Measurements from ENCODE around the gene CD226.
"Not testable (repeated sequence)": the region's sequence is repeated elsewhere in the genome, so short reads cannot be mapped to it uniquely, and the experiment has no call there.

CD226 gene

DNA sequence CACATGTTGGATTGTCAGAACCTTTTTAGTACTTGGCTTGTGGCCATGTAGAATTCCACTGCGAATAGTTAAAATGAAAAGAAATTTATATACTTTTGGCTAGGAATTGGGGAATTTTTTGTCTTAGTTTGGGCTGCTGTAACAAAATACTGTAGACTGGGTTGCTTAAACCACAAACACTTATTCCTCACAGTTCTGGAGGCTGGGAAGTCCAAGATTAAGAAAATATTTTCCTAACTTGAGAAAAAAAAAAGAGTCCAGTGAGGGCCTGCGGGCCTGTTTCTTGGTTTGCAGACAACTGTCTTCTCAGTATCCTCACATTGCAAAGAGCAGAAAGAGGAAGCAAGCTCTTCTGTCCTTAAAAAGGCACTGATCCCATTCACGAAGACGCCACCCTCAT, 81.9 kb downstream of the CD226 start:
- no peak for DNase-seq

DNA sequence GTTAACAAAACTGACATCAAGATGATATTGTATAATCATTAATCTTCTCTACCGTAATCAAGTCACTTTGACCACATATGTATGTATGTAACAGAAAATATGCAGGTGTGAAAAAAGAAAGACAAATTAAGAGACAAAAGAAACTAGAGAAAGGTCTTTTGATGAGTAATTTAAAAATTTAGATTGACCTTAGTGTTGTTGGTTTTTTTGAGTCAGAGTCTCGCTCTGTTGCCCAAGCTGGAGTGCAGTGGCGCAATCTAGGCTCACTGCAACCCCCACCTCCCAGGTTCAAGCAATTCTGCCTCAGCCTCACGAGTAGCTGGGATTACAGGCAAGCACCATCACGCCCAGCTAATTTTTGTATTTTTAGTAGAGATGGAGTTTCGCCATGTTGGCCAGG, 82.9 kb downstream of the CD226 start:
- DNase-seq = not testable (repeated sequence)

DNA sequence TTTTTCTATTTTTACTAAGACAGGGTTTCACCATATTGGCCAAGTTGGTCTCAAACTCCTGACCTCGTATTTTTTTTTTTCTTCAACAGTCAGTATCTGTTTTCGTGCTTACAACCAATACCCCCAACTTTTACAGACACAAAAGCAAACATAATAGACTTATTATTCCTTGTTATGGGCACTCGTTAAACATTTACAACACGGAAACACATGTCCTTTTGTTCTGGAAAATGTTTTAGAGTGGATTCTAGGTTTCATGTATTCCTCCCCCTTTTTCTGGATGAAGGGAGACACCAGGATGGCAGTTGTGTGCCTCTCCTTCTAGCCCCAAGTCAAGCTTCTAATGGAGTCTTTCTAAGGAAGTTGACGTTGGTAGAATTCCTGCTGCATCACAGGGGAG, 88.8 kb downstream of the CD226 start:
- DNase-seq = no peak

DNA sequence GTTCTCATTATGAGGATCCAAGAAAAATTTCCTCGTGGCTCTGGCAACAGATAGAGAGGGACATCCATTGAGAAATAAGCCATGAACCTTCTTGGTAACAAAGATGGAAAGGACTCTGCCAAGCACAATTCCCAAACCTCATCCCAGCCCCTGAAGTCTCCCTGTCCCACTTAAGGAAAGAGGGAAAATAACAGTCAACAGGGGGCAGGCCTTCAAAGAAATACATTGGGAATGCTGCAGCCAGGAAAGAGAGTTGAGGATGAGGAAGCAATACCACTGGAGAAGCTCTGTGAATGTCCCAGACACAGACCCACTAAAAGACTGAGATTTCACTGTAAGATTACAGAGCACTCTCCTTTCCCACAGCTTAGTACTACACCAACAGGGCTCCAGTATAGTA, 93.2 kb downstream of the CD226 start:
- DNase-seq = no peak

DNA sequence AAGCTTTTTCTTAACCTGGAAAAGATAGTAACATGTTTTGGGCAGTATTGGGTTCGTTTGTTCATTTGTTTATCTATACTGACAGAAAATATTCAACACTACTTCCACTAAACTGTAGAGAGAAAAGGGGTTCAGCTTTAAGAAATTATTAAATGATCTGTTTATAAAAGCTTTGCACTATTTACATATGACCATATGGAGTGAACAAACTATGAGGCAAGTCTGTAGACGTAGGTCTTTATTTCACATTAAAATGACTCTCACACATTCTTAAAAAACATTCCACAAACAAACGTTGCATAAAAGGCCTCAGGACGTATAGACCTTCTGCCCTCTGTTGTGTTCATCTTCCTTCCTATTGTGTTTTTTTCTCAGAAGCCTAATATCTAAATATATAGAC, 94.6 kb downstream of the CD226 start:
- no peak for DNase-seq

DNA sequence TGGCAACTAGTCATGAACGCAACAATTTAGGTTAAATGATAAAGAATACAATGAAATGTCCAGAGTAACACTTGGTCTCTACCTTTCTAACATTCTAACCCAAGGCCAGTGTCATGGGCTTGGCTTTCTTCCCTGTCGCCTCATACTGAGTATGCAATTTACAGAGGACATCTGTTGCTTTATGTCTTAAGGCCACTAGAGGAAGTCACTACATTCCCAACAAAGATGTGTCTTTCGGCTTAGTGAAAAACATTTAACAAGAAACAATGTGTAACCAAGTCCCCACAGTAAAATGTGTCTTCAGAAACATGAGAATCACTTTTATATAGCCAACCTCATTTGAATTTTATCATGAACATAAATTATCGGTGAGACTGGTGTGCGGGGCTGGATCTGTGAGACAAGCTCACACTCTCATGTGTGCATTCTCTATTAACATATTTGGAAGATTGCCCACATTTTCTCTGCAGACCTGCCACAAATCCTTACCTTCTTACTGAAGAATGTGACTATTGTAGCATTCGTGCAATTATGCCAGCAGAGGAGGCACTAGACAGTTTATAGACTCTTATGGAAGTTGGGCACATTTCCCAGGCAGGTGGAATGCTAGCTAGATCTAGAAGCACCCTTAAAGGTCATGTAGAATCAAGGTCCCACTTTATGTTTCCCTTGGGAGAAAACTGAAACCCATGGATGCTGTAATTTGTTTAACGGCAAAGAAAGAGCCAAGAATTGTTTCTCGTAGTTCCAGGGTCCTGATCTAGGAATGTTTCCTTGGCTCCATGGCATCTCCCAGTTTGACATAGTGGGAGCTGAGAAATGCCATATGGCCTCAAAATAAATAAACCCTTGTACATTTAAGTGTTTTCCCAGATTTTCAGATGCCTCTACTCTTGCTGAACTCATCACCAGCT, 101.8 kb downstream of the CD226 start:
- no peak for DNase-seq

DNA sequence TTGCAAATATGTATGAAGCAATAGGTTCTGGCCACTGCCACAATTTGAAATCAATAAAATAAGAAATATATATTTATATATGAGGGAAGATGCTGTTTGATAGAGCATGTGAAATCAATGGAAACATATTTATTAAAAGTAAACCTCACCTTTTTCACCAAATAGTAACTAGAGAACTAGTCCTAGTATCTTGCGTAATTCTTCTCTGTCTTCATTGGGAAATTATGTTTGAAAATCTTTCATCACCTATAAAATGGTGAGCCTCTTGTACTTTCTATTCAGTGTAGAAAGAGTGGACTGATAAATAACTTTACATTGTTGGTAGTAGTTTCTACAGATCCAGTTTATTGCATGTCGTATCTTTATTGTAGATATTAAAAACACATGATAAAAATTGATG, 103.0 kb downstream of the CD226 start:
- DNase-seq = no peak

DNA sequence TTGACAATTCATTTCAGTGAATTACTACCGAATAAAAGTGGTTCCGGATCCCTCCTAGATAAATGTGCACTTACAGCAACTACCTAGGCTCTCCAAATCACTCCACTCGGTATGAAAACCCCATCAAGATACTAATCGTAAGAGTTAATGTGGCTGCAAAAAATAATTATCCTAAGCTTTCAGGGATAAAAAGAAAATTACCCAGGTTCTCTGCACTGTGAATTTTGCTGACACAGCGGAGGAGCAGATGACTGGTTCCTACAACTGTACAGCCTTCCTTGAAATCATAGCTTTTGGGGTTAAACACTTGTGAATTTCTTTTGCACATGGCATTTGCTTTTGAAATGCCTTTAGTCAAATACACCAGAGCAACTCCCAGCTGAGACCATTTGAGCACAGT, 104.7 kb downstream of the CD226 start:
- no peak for DNase-seq

DNA sequence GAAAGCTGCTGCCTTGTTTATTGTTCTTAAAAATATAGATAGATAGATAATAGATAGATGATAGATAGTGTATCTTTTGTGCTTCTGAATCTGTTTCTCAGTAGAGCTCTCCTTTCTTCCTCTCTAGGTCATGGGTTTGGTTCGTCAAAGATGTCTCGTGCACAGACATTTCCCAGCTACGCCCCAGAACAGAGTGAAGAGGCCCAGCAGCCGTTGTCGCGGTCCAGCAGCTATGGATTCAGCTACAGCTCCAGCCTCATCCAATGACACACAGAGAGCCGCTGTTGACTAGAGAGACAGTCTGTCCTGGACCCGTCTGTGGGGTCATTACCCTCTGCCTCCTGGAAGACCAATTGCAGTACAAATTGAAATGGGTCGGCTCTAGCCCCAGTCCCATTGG, 106.6 kb downstream of the CD226 start:
- no peak for DNase-seq

DNA sequence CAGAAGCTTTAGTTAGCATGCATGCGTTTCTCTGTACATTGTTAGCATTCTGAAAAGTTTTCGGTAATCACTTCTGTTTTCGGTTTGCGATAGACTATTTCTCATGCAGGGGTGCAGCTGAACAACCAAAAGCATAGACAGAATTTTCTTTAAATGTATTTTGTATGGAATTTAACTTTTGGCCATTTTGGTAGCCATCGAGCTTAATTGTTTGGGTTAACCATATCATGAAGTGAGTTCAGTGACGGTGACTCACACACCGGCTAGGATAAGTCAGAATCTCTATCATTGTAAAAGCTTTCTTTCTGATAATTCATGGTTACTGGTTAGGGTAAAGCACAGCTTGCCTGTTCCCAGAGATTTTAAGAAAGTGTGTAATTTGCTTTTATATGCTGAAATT, 107.2 kb downstream of the CD226 start:
- no peak for DNase-seq

DNA sequence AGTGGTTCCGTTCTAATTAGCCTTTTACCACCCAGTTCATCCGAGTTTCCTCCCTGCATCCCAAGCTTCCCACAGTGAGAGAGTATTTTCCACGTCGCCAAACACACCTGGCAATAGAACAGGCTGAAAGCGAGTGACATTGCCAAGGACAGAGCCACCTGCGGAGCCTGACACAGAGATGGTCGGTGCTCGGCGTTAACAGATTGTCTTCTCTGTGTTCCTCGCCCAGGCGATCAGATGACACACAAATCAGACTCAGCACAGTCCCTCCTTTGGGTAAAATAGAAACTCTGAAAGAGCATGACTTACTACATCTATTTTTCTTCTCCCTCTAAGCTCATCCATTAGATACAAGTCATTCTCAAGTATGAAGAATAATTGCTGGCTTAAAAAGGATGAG, 107.7 kb downstream of the CD226 start:
- no peak for DNase-seq

DNA sequence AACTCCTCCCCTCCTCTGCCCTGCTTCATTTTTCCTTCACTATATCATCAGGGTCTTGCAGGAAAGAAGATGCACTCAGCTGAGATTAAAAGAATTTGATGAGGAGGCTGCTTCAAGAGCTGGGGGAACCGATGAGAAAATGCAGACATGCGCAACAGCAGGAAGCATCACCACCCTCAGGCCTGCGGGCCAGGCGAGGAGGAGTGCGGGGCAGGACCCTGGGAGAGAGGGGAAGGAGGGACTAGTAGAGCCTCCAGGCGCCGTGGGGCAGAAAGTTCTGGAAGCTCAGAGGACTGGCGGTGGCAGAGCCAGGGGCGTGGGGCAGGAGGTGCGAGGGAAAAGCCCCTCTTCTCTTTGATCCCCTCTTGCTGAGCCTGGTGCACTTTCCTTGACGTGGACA, 108.2 kb downstream of the CD226 start:
- no peak for DNase-seq

DNA sequence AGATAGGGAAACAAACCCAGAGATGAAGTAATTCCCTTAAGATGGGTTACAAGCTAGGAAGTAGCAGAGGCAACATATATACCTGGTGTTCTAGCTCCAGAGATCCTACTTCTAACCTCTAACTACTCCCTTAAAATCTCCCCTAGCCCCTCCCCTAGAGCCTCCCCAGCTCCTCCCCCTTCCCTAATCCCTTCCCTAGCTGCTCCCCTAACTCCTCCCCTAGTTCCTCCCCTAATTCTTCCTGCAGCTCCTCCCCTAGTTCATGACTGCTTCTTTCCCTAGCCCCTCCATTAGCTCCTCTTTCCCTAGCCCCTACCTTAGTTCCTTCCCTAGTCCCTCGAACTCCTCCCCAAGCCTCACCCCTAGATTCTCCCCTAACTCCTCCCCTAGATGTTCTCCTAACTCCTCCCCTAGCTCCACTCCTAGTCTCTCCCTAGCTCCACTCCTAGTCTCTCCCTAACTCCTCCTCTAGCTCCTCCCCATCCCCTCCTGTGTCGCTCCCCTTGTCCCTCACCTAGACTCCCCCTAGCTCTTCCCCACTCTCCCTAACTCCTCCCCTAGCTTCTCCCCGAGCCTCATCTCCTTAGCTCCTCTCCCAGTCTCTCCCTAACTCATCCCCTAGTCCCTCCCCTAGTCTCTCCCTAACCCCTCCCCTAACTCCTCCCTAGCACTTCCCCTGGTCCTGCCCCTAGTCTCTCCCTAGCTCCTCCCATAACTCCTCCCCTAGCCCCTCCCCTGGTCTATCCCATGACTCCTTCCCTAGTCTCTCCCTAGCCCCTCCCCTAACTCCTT, 108.9 kb downstream of the CD226 start:
- no peak for DNase-seq

DNA sequence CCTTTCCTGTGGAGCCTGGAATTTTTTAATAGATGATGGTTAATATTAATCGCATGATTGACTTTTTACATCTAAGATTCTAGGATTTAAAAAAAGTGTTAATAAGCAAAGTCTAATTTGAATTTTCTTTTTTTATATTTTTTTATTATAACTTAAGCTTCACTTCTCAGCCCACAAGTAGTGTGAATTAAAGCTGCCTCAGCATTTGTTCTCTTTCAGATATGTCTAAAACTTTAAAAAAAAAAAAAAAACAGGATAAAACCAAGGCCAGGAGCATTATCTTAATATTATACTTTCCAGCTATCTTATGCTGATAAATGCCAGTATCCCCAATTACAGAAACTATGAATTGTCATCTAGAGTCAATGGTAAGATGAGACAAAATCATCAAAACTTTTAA, 109.7 kb downstream of the CD226 start:
- DNase-seq = no peak

DNA sequence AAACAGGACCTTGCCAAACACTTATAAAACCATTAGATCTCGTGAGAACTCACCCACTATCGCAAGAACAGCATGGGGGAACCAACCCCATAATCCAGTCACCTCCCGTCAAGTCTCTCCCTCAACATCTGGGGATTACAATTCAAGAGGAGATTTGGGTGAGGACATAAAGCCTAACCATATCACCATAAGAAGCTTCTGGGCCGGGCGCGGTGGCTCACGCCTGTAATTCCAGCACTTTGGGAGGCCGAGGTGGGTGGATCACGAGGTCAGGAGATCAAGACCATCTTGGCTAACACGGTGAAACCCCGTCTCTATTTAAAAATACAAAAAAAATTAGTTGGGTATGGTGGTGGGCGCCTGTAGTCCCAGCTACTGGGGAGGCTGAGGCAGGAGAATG, 112.7 kb downstream of the CD226 start:
- not testable (repeated sequence) for DNase-seq

DNA sequence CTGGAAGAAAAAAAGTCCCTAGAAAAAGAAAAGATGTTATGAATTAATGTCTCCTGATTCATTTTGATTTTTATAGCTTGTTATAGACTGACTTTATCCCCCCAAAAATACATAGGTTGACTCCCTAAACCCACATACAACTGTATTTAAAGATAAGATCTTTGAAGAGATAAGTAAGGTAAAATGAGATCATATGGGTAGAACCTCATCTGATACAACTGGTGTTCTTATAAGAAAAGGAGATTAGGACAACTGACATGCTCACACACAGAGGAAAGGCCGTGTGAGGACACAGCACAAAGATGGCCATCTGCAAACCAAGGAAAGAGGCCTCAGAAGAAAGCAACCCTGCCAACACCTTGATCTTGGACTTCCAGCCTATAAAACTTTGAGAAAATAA, 117.5 kb downstream of the CD226 start:
- no peak for DNase-seq

DNA sequence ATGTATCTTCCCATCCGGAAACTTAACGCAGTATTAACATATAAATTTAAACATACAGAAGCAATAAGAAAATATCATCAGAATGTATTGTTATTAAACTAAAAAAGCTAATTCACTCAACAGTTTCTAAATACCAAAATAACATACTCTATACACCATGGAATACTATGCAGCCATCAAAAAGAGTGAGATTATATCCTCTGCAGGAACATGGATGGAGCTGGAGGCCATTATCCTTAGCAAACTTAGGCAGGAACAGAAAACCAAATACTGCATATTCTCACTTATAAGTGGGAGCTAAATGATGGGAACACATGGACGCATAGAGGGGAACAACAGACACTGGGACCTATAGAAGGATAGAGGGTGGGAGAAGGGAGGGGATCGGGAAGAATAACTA, 127.1 kb downstream of the CD226 start:
- no peak for DNase-seq

DNA sequence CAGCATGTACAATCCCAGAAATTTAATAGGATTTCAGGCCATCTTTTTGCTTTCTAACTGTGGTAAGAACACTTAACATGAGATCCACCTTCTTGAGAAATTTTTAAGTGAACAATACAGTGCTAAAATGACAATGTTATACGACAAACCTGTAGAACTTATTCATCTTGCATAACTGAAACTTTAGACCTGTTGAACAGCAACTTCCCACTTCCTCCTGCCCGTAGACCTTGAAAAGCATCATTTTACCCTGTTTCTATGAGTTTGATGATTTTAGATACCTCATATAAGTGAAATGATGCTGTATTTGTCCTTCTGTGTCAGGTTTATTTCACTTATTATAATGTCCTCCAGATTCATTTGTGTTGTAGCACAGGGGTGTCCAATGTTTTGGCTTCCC, 128.2 kb downstream of the CD226 start:
- DNase-seq = no peak

DNA sequence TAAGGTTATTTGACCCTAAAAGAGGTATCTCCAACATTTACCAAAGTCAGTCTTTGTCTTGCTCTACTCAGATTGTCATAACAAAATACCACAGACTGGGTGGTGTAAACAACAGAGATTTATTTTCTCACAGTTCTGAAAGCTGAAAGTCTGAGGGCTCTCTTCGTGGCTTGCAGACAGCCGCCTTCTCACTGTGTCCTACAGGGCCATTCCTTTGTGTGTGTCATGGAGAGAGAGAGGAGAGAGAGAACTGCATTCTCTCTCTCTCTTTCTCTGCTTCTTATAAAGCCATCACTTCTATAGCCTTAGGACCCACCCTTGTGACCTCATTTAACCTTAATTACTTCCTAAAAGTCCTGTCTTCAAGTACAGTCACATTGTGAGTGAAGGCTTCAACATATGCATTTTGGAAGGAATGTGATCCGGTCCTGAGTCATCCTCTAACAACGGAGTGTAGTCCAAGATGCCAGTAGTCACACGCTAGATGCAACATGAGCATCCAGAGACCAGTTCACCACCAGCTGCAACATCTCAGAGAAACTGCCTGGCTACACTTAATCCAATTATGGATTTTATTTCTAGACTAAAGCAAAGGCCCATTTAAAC, 130.2 kb downstream of the CD226 start:
- no peak for DNase-seq

DNA sequence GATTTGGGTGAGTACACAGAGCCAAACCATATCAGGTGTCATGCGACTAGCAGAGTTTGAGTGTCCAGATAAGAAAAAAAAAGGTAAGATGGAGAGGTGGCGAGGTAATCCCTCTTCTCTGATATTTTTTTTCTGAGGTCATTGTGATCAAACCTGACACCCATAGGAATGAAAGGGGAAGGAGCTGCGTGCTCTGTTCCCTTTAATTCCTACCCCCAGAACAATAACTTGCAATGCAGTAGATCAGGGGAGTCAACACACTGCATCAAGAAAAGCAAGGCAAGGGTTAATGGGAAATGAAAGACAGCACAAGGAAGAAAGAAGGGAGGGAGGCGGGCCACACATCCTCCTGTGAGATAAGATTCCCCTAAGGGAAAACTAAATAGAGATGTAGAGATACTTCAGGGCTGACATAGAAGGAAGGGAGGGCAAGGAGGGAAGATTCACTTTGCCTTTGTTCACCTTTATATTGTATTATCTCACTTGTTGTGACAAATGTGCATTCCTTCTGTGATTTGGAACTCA, 132.8 kb downstream of the CD226 start:
- no peak for DNase-seq

DNA sequence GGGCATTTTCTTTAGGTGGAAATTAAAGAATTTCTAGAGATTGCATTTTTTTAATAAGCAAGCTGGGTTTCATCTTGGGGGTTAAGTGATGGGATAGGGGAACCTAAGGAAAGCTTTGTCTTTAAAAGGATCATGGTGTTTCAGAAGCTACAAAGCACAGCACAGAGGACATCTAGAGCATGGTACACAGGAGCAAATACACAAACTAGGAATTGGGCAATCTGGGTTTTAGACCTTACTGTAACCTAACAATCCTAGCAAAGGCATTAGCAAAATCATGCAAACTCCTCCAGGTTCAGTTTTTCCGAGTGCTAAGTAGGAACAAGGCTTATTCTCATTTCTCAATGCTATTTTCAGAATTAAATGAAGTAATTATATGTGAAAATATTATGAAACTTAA, 134.1 kb downstream of the CD226 start:
- DNase-seq = no peak

DNA sequence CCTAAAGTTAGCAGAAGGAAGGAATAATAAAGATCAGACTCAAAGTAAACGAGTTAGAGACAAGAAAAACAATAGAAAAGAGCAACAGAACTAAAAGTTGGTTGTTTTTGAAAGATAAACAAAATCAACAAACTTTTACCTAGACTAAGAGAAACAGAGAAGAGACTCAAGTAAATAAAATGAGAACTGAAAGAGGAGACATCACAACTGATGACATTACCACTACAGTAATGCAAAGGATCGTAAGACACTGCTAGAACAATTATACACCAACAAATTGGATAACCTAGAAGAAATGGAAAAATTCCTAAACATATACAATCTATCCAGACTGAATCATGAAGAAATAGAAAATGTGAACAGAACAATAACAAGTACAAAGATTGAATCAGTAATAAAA, 139.3 kb downstream of the CD226 start:
- DNase-seq = no peak

DNA sequence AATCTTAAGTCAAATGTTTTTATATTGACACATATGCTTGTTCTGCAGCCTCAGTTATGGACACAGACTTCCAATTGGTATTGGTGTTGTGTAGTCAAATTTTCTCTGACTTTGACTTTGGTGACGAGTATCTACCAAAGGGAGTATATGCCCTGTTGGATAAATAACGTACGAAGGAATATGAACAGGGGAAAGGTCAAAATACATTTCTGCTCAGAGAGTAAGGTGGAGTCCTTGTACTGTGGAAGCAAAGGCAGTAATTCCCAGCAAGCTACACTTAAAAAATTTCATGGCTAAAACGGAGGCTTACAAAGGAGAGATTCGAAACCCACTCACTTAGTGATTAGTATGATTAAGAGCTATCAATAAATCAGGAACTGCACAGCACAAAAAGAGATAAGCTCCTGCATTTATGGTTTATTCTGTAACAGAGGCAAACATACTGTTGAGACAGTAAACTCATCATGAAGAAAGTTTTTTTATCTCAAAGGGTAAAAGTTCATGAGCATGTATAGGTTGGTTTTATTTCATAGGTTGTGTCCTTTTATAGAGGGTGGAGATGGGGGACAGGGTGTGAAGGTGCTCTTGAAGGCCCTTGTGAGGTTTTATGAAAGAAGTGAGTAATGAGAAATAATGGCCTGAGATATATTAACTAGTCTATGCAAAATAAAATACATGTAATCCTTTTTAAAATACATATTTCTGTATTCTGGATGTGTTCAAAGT, 142.7 kb downstream of the CD226 start:
- DNase-seq = no peak
